IMR-90 (cell line): Measurements from ENCODE around the gene TRAPPC8. TPM values are rescaled to one million over a fixed set of nuclear protein-coding genes. Genes with fewer than 3 reads are reported as not detected.

Experiments
- ATAC-seq: fragments of 200-7000 bp; cut with Tn5 transposase; 2 replicates; pipeline ENCODE4 v1.9.1; 2020; ENCODE audit warnings: low read depth, mild to moderate bottlenecking, moderate library complexity
- BruUV-seq: library from RNA; stranded (reverse); fragments of 400-500 nt; replicated peaks from 2 replicates; lab custom pipeline; 2021; lab: Mats Ljungman, UMichigan
- CTCF ChIA-PET: fragments of 300-600 bp; formaldehyde crosslinking; extraction: SDS; loops from one replicate; lab custom pipeline; 2021; ENCODE audit warnings: antibody characterized with exemption; lab: Yijun Ruan, JAX
- POLR2A ChIA-PET: fragments of 300-600 bp; sonication (Branson Sonifier 250); formaldehyde crosslinking; loops from one replicate; lab custom pipeline; 2022; ENCODE audit warnings: antibody characterized with exemption; ENCODE audit not compliant: unreplicated experiment; lab: Charles Lee
- DNase-seq: peaks from one replicate; pipeline ENCODE4 v3.0.0; 2013
- H2AFZ ChIP-seq: replicated peaks from 2 replicates; pipeline ENCODE3; 2013; ENCODE audit warnings: low read length, mild to moderate bottlenecking; ENCODE audit not compliant: poor library complexity
- H2AK5ac ChIP-seq: 2 replicates; pipeline ENCODE4 v1.6.1; 2013; ENCODE audit warnings: low read depth, low read length, inconsistent platforms
- H2AK9ac ChIP-seq: replicated peaks from 2 replicates; pipeline ENCODE3; 2013; ENCODE audit warnings: mild to moderate bottlenecking, low read depth, low read length, moderate library complexity; ENCODE audit not compliant: poor library complexity
- H2BK120ac ChIP-seq: 2 replicates; pipeline ENCODE4 v1.6.1; 2013; ENCODE audit warnings: low read depth, low read length, inconsistent platforms
- H2BK15ac ChIP-seq: 3 replicates; pipeline ENCODE4 v1.6.1; 2013; ENCODE audit warnings: low read depth, low read length, inconsistent platforms
- H2BK20ac ChIP-seq: 2 replicates; pipeline ENCODE4 v1.6.1; 2013; ENCODE audit warnings: low read depth, mild to moderate bottlenecking, inconsistent platforms, low read length, moderate library complexity
- H2BK5ac ChIP-seq: 2 replicates; pipeline ENCODE4 v1.6.1; 2013; ENCODE audit warnings: mild to moderate bottlenecking, low read depth, low read length, inconsistent platforms; ENCODE audit not compliant: poor library complexity, severe bottlenecking
- H3K14ac ChIP-seq: replicated peaks from 2 replicates; pipeline ENCODE4 v1.6.1; 2013; ENCODE audit warnings: low read depth, low read length, inconsistent platforms
- H3K18ac ChIP-seq: 2 replicates; pipeline ENCODE4 v1.6.1; 2013; ENCODE audit warnings: low read depth, low read length, control low read depth
- H3K23ac ChIP-seq: 2 replicates; pipeline ENCODE4 v1.6.1; 2013; ENCODE audit warnings: low read depth, low read length, inconsistent platforms
- H3K27ac ChIP-seq: 2 replicates; pipeline ENCODE4 v1.5.1; 2013; ENCODE audit warnings: mild to moderate bottlenecking, control low read depth, low read length; ENCODE audit not compliant: insufficient read depth
- H3K27me3 ChIP-seq: 2 replicates; pipeline ENCODE4 v1.6.1; 2013; ENCODE audit warnings: low read length; ENCODE audit not compliant: control insufficient read depth, insufficient read depth
- H3K36me3 ChIP-seq: 2 replicates; pipeline ENCODE4 v1.6.1; 2013; ENCODE audit warnings: low read length, mixed read lengths; ENCODE audit not compliant: control insufficient read depth, insufficient read depth
- H3K4ac ChIP-seq: 2 replicates; pipeline ENCODE4 v1.6.1; 2013; ENCODE audit warnings: low read depth, low read length, inconsistent platforms
- H3K4me1 ChIP-seq: 2 replicates; pipeline ENCODE4 v1.6.1; 2013; ENCODE audit warnings: low read length, mixed read lengths; ENCODE audit not compliant: control insufficient read depth, insufficient read depth
- H3K4me2 ChIP-seq: 2 replicates; pipeline ENCODE4 v1.6.1; 2013; ENCODE audit warnings: low read depth, mild to moderate bottlenecking, control low read depth, low read length, moderate library complexity
- H3K4me3 ChIP-seq: 2 replicates; pipeline ENCODE4 v1.5.1; 2013; ENCODE audit warnings: low read depth, mild to moderate bottlenecking, control low read depth, low read length, moderate library complexity; ENCODE audit not compliant: insufficient read depth
- H3K56ac ChIP-seq: 2 replicates; pipeline ENCODE4 v1.6.1; 2013; ENCODE audit warnings: low read length, inconsistent platforms; ENCODE audit not compliant: insufficient read depth; ENCODE audit errors: extremely low read depth
- H3K79me1 ChIP-seq, 2 experiments: 2 replicates each; pipeline ENCODE4 v1.6.1; 2013; ENCODE audit warnings: low read length in 2 of 2, inconsistent platforms in 1 of 2, low read depth in 1 of 2
- H3K9ac ChIP-seq: 2 replicates; pipeline ENCODE4 v1.6.1; 2013; ENCODE audit warnings: low read depth, low read length, control low read depth
- H3K9me1 ChIP-seq: 2 replicates; pipeline ENCODE4 v1.6.1; 2013; ENCODE audit warnings: low read length, inconsistent platforms; ENCODE audit not compliant: insufficient read depth
- H3K9me3 ChIP-seq: 2 replicates; pipeline ENCODE4 v1.6.1; 2013; ENCODE audit warnings: low read length; ENCODE audit not compliant: control insufficient read depth, insufficient read depth
- H4K20me1 ChIP-seq: 2 replicates; pipeline ENCODE4 v1.6.1; 2013; ENCODE audit warnings: low read length, inconsistent platforms; ENCODE audit not compliant: insufficient read depth
- H4K5ac ChIP-seq: 2 replicates; pipeline ENCODE4 v1.6.1; 2013; ENCODE audit warnings: mild to moderate bottlenecking, low read depth, low read length, control low read depth
- H4K8ac ChIP-seq, 2 experiments: 2 replicates each; pipeline ENCODE4 v1.6.1; 2013; ENCODE audit warnings: low read depth in 2 of 2, low read length in 2 of 2, control low read depth in 1 of 2, inconsistent platforms in 1 of 2
- H4K91ac ChIP-seq: 2 replicates; pipeline ENCODE4 v1.6.1; 2013; ENCODE audit warnings: low read depth, low read length, inconsistent platforms; ENCODE audit not compliant: insufficient read depth
- BHLHE40 ChIP-seq: fragments of 150-350 bp; IDR thresholded peaks from 2 replicates; pipeline ENCODE4 v1.6.1; 2016; ENCODE audit warnings: mild to moderate bottlenecking, low read depth, low read length
- MAFK ChIP-seq: IDR thresholded peaks from 2 replicates; pipeline ENCODE4 v1.6.1; 2012; ENCODE audit warnings: low read depth, low read length, improper control_type of control experiment
- POLR2A ChIP-seq: IDR thresholded peaks from 2 replicates; pipeline ENCODE4 v1.6.1; 2012; ENCODE audit warnings: mild to moderate bottlenecking, low read depth, low read length
- RAD21 ChIP-seq: IDR thresholded peaks from 2 replicates; pipeline ENCODE4 v1.6.1; 2012; ENCODE audit warnings: low read length, improper control_type of control experiment
- RCOR1 ChIP-seq: IDR thresholded peaks from 2 replicates; pipeline ENCODE4 v1.6.1; 2012; ENCODE audit warnings: mild to moderate bottlenecking, low read length, improper control_type of control experiment; ENCODE audit not compliant: insufficient replicate concordance
- RFX5 ChIP-seq: IDR thresholded peaks from 2 replicates; pipeline ENCODE4 v1.8.0; 2012; ENCODE audit warnings: low read depth, mild to moderate bottlenecking, low read length, moderate library complexity
- SMC3 ChIP-seq: fragments of 150-350 bp; IDR thresholded peaks from 2 replicates; pipeline ENCODE4 v1.6.1; 2016; ENCODE audit warnings: low read depth, mild to moderate bottlenecking, antibody characterized with exemption, low read length, moderate library complexity
- WGBS, 2 experiments: methylation state at CpG; one replicate each; pipeline versions ENCODE4 v1.1.5 to v1.1.7; 2013; ENCODE audit warnings: missing lambda C conversion rate in 2 of 2; ENCODE audit not compliant: insufficient read length in 1 of 2; ENCODE audit errors: extremely low coverage in 2 of 2; 5-methylcytosine and 5-hydroxymethylcytosine counted together
- dilution Hi-C: fragments of 300-500 bp; cut with HindIII; formaldehyde crosslinking; loops from one replicate; pipeline ENCODE4 v1.14.3; 2018; ENCODE audit warnings: low sequenced_read_pairs; ENCODE audit not compliant: unreplicated experiment
- in situ Hi-C: fragments of 300-500 bp; cut with MboI; formaldehyde crosslinking; loops from 3 replicates; pipeline ENCODE4 v1.14.3; 2019; ENCODE audit warnings: low sequenced_read_pairs, inconsistent platforms, mixed read lengths
- intact Hi-C: fragments of 100-400 bp; cut with micrococcal nuclease; formaldehyde crosslinking; loops from 2 replicates; pipeline ENCODE4 v1.10.0; 2022
- polyA plus RNA-seq, 3 experiments: library from polyadenylated mRNA; depleted of rRNA; stranded (reverse); fragments of >200 nt; gene quantifications; 2 replicates each; pipeline ENCODE4 v1.2.3, GENCODE V29; 2012; ENCODE audit warnings: low replicate concordance in 1 of 3
- total RNA-seq: library from RNA; depleted of rRNA; stranded (reverse); fragments of >200 nt; gene quantifications from 2 replicates; pipeline ENCODE4 v1.2.3, GENCODE V29; 2012
- TF ChIP-seq, protein P1 (sequence below): conservative IDR thresholded peaks from 2 replicates; pipeline ENCODE4 v1.5.1; 2012; ENCODE audit warnings: mild to moderate bottlenecking, low read depth, low read length, improper control_type of control experiment

Gene TRAPPC8
- total and polyA plus RNA-seq, 2 of the 4 experiments (the other 2 are of a cell fraction): 21.8 to 54.3 TPM

GRCh38 chr18:31840499-31840898 is 102.4 kb downstream of the TRAPPC8 start:
- H3K27me3 ChIP-seq: no peaks in the 10 kb centered on the region
- H3K14ac ChIP-seq: no peak overlapping the region
- H2BK20ac ChIP-seq: no peak overlapping the region
- H3K23ac ChIP-seq: no peak overlapping the region
- H4K8ac ChIP-seq: no peak overlapping the region
- no peaks in the 10 kb centered on the region for H3K79me1 ChIP-seq
- H2BK5ac ChIP-seq: no peak overlapping the region
- dilution Hi-C loops (no loop called here), intact Hi-C loops (no loop called here), in situ Hi-C loops (no loop called here)
- H3K4ac ChIP-seq: no peak overlapping the region
- H3K27ac ChIP-seq: no peak overlapping the region
- H3K4me2 ChIP-seq: no peak overlapping the region
- H4K91ac ChIP-seq: no peak overlapping the region
- peaks cover 13% of the 10 kb centered on the region for H3K36me3 ChIP-seq
- no peak overlapping the region for H3K56ac ChIP-seq
- H2AFZ ChIP-seq: no peak overlapping the region
- H3K9me3 ChIP-seq: no peaks in the 10 kb centered on the region
- no peak overlapping the region for H2AK5ac ChIP-seq
- POLR2A ChIA-PET: interaction anchor here (0.6 kb wide), 1 partner anchor 9 kb away, joined by 4 read pairs; no protein-coding TSS in a partner anchor
- H4K20me1 ChIP-seq: no peaks in the 10 kb centered on the region
- H2BK120ac ChIP-seq: no peak overlapping the region
- no peak overlapping the region for H4K5ac ChIP-seq
- no peaks in the 10 kb centered on the region for H3K9me1 ChIP-seq
- H3K9ac ChIP-seq: no peak overlapping the region
- no peaks in the 10 kb centered on the region for H3K4me1 ChIP-seq
- H3K18ac ChIP-seq: no peak overlapping the region
- no TSS peak for BruUV-seq
- no peak overlapping the region for H2AK9ac ChIP-seq
- TF ChIP-seq RAD21: no peak
- no peak for TF ChIP-seq RFX5
- no peak for TF ChIP-seq SMC3
- TF ChIP-seq POLR2A: no peak
- TF ChIP-seq, protein P1, sequence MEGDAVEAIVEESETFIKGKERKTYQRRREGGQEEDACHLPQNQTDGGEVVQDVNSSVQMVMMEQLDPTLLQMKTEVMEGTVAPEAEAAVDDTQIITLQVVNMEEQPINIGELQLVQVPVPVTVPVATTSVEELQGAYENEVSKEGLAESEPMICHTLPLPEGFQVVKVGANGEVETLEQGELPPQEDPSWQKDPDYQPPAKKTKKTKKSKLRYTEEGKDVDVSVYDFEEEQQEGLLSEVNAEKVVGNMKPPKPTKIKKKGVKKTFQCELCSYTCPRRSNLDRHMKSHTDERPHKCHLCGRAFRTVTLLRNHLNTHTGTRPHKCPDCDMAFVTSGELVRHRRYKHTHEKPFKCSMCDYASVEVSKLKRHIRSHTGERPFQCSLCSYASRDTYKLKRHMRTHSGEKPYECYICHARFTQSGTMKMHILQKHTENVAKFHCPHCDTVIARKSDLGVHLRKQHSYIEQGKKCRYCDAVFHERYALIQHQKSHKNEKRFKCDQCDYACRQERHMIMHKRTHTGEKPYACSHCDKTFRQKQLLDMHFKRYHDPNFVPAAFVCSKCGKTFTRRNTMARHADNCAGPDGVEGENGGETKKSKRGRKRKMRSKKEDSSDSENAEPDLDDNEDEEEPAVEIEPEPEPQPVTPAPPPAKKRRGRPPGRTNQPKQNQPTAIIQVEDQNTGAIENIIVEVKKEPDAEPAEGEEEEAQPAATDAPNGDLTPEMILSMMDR: no peak
- no peak for TF ChIP-seq RCOR1
- no peak for TF ChIP-seq BHLHE40
- TF ChIP-seq MAFK: no peak
- DNase-seq (no peak), ATAC-seq (no peak)
- CTCF ChIA-PET: no interaction called here
- H3K4me3 ChIP-seq: no peak overlapping the region
- no CpG with 5 or more reads among the region's 2 CpGs for WGBS, 2 experiments
- H2BK15ac ChIP-seq: no peak overlapping the region
